HL-60 (cell line): ENCODE data around the gene KISS1R.

Source experiments
- DNase-seq, 2 experiments: peaks; one replicate each; pipeline ENCODE4 v3.0.0-alpha.2; 2010 to 2020; ENCODE audit warnings: low read depth in 1 of 2, low spot score in 1 of 2
- H3K27ac ChIP-seq: fragments of 250-450 bp; sonication (Bioruptor Pico); replicated peaks from 2 replicates; pipeline ENCODE4 v1.5.1; 2020; ENCODE audit warnings: mild to moderate bottlenecking, moderate library complexity
- H3K27me3 ChIP-seq: fragments of 250-450 bp; sonication (Bioruptor Pico); 2 replicates; pipeline ENCODE4 v1.5.1; 2021; ENCODE audit warnings: mild to moderate bottlenecking, moderate library complexity; ENCODE audit not compliant: insufficient read depth, poor library complexity, severe bottlenecking
- H3K4me3 ChIP-seq: replicated peaks from 2 replicates; pipeline ENCODE4 v1.5.1; 2011; ENCODE audit warnings: mild to moderate bottlenecking, control low read depth, low read length; ENCODE audit not compliant: insufficient read depth
- CTCF ChIP-seq: IDR thresholded peaks from one replicate; pipeline ENCODE4 v1.5.1; 2011; ENCODE audit warnings: low read length, control low read depth, inconsistent platforms; ENCODE audit not compliant: insufficient read depth
- GABPA ChIP-seq: IDR thresholded peaks from 2 replicates; pipeline ENCODE4 v1.6.1; 2012; ENCODE audit warnings: low read depth
- POLR2AphosphoS5 ChIP-seq: IDR thresholded peaks from 2 replicates; pipeline ENCODE4 v1.6.1; 2012; ENCODE audit warnings: low read depth
- REST ChIP-seq: IDR thresholded peaks from 2 replicates; pipeline ENCODE4 v1.6.1; 2012; ENCODE audit warnings: low read depth; ENCODE audit not compliant: insufficient replicate concordance
- SPI1 ChIP-seq: IDR thresholded peaks from 2 replicates; pipeline ENCODE4 v1.6.1; 2012; ENCODE audit warnings: low read depth, mild to moderate bottlenecking, borderline replicate concordance

The KISS1R gene

GRCh38 chr19:940591-941291, 23.6 kb downstream of the KISS1R start:
- TF ChIP-seq SPI1, result no peak
- TF ChIP-seq GABPA, result no peak
- TF ChIP-seq REST, result no peak
- TF ChIP-seq POLR2AphosphoS5, result no peak
- no peak for TF ChIP-seq CTCF
- DNase-seq, result no peak
- Histone ChIP-seq H3K4me3 (peak overlapping the region; percentile 23; the same call in 1 of the 2 replicates), H3K27me3 (no peaks in the 10 kb centered on the region), H3K27ac (no peak overlapping the region)

- H3K4me3 ChIP-seq, result no peak overlapping the region
- TF ChIP-seq REST, result no peak
- no peak for TF ChIP-seq CTCF
- TF ChIP-seq SPI1, result no peak
- no peak for TF ChIP-seq POLR2AphosphoS5
- TF ChIP-seq GABPA, result no peak
- no peak overlapping the region for H3K27ac ChIP-seq
- DNase-seq, result no peak
- no peaks in the 10 kb centered on the region for H3K27me3 ChIP-seq
Observed at GRCh38 chr19:941292-942132, 24.4 kb downstream of the KISS1R start.

- Histone ChIP-seq H3K4me3 (no peak overlapping the region), H3K27me3 (no peaks in the 10 kb centered on the region), H3K27ac (no peak overlapping the region)
- no peak for DNase-seq
- no peak for TF ChIP-seq REST
- TF ChIP-seq SPI1, result no peak
- TF ChIP-seq POLR2AphosphoS5, result no peak
Observed at GRCh38 chr19:942133-942645, 25.1 kb downstream of the KISS1R start.
